H9 (cell line): ENCODE results near the gene RASGRF2. TPM values are rescaled to one million over a fixed set of nuclear protein-coding genes. Genes with fewer than 3 reads are reported as not detected.
A peak's percentile ranks its signal among the peaks of the same experiment; 100 is the strongest.

Experiments used
- DNase-seq: peaks from one replicate; pipeline ENCODE4 v3.0.0-alpha.2; 2017
- H2AFZ ChIP-seq: one replicate; pipeline ENCODE4 v1.6.1; 2013; ENCODE audit warnings: mild to moderate bottlenecking, low read length, control low read depth, moderate library complexity
- H2AK5ac ChIP-seq: 2 replicates; pipeline ENCODE4 v1.6.1; 2013; ENCODE audit warnings: low read length, control low read depth, mixed read lengths; ENCODE audit not compliant: insufficient read length
- H2BK120ac ChIP-seq: one replicate; pipeline ENCODE4 v1.6.1; 2013; ENCODE audit warnings: low read depth, mild to moderate bottlenecking, low read length, control low read depth, inconsistent platforms; ENCODE audit not compliant: poor library complexity, severe bottlenecking
- H2BK12ac ChIP-seq: 2 replicates; pipeline ENCODE4 v1.6.1; 2013; ENCODE audit warnings: low read length, control low read depth, mixed read lengths, low read depth; ENCODE audit not compliant: insufficient read length
- H2BK15ac ChIP-seq: 2 replicates; pipeline ENCODE4 v1.6.1; 2013; ENCODE audit warnings: low read depth, low read length, control low read depth
- H2BK20ac ChIP-seq: one replicate; pipeline ENCODE4 v1.6.1; 2013; ENCODE audit warnings: low read depth, mild to moderate bottlenecking, low read length, control low read depth, inconsistent platforms; ENCODE audit not compliant: poor library complexity, severe bottlenecking
- H2BK5ac ChIP-seq: 2 replicates; pipeline ENCODE4 v1.6.1; 2013; ENCODE audit warnings: low read length, control low read depth, mixed read lengths; ENCODE audit not compliant: insufficient read length
- H3K14ac ChIP-seq: 2 replicates; pipeline ENCODE4 v1.6.1; 2013; ENCODE audit warnings: low read length, control low read depth; ENCODE audit not compliant: insufficient read depth
- H3K18ac ChIP-seq: 2 replicates; pipeline ENCODE4 v1.6.1; 2013; ENCODE audit warnings: low read depth, mild to moderate bottlenecking, mixed read lengths, low read length, control low read depth; ENCODE audit not compliant: insufficient read length
- H3K23ac ChIP-seq: 2 replicates; pipeline ENCODE4 v1.6.1; 2013; ENCODE audit warnings: low read length, control low read depth, mixed read lengths, low read depth; ENCODE audit not compliant: insufficient read length
- H3K23me2 ChIP-seq: 2 replicates; pipeline ENCODE4 v1.6.1; 2013; ENCODE audit warnings: low read depth, mild to moderate bottlenecking, mixed read lengths, low read length, control low read depth; ENCODE audit not compliant: insufficient read length, poor library complexity, severe bottlenecking
- H3K27ac ChIP-seq: 2 replicates; pipeline ENCODE4 v1.5.1; 2013; ENCODE audit warnings: low read length, control low read depth, mixed read lengths, low read depth; ENCODE audit not compliant: insufficient read length
- H3K27me3 ChIP-seq: 2 replicates; pipeline ENCODE4 v1.6.1; 2013; ENCODE audit warnings: low read length, control low read depth, inconsistent platforms; ENCODE audit not compliant: insufficient read depth
- H3K4ac ChIP-seq: 2 replicates; pipeline ENCODE4 v1.6.1; 2013; ENCODE audit warnings: low read depth, mild to moderate bottlenecking, control low read depth, inconsistent platforms, low read length, moderate library complexity
- H3K4me1 ChIP-seq: 2 replicates; pipeline ENCODE4 v1.6.1; 2013; ENCODE audit warnings: low read length, control low read depth, inconsistent platforms; ENCODE audit not compliant: insufficient read depth
- H3K4me2 ChIP-seq: 2 replicates; pipeline ENCODE4 v1.6.1; 2013; ENCODE audit warnings: low read length, control low read depth, mixed read lengths; ENCODE audit not compliant: insufficient read length, insufficient read depth
- H3K56ac ChIP-seq: 2 replicates; pipeline ENCODE4 v1.6.1; 2013; ENCODE audit warnings: low read depth, mild to moderate bottlenecking, mixed read lengths, low read length, control low read depth; ENCODE audit not compliant: insufficient read length
- H3K79me1 ChIP-seq: 2 replicates; pipeline ENCODE4 v1.6.1; 2013; ENCODE audit warnings: low read depth, mild to moderate bottlenecking, moderate library complexity, low read length, control low read depth, inconsistent platforms; ENCODE audit not compliant: insufficient read depth, poor library complexity, severe bottlenecking
- H3K79me2 ChIP-seq: 2 replicates; pipeline ENCODE4 v1.6.1; 2013; ENCODE audit warnings: low read length, control low read depth, inconsistent platforms; ENCODE audit not compliant: insufficient read depth
- H3K9ac ChIP-seq: 2 replicates; pipeline ENCODE4 v1.6.1; 2013; ENCODE audit warnings: low read length, control low read depth, mixed read lengths; ENCODE audit not compliant: insufficient read length; ENCODE audit errors: extremely low read depth
- H3K9me3 ChIP-seq: one replicate; pipeline ENCODE4 v1.6.1; 2013; ENCODE audit warnings: low read depth, low read length, inconsistent platforms; ENCODE audit not compliant: control insufficient read depth
- H3T11ph ChIP-seq: one replicate; pipeline ENCODE4 v1.6.1; 2013; ENCODE audit warnings: mild to moderate bottlenecking, low read length, control low read depth, inconsistent platforms
- H4K20me1 ChIP-seq: one replicate; pipeline ENCODE4 v1.6.1; 2013; ENCODE audit not compliant: control insufficient read depth, insufficient read length, insufficient read depth
- H4K5ac ChIP-seq: 2 replicates; pipeline ENCODE4 v1.6.1; 2013; ENCODE audit warnings: low read depth, mild to moderate bottlenecking, mixed read lengths, low read length, control low read depth; ENCODE audit not compliant: insufficient read length
- H4K8ac ChIP-seq: replicated peaks from 2 replicates; pipeline ENCODE4 v1.6.1; 2013; ENCODE audit warnings: low read length, control low read depth, mixed read lengths, low read depth; ENCODE audit not compliant: insufficient read length
- H4K91ac ChIP-seq: 2 replicates; pipeline ENCODE4 v1.6.1; 2013; ENCODE audit warnings: low read depth, mild to moderate bottlenecking, moderate library complexity, mixed read lengths, low read length, control low read depth; ENCODE audit not compliant: insufficient read length
- H3K27ac Mint-ChIP-seq, 3 experiments: 2 replicates in 2 of 3; 3 replicates in 1 of 3; pipeline ENCODE4 v1.8.0; 2020 to 2021; ENCODE audit warnings: mixed read lengths in 3 of 3, mild to moderate bottlenecking in 1 of 3, moderate library complexity in 1 of 3
- H3K27me3 Mint-ChIP-seq: 2 replicates; pipeline ENCODE4 v1.8.0; 2021; ENCODE audit warnings: low read depth, mild to moderate bottlenecking, moderate library complexity, mixed read lengths
- H3K36me3 Mint-ChIP-seq, 3 experiments: 2 replicates in 2 of 3; 3 replicates in 1 of 3; pipeline ENCODE4 v1.8.0; 2020 to 2021; ENCODE audit warnings: low read depth in 3 of 3, mixed read lengths in 3 of 3; ENCODE audit not compliant: insufficient read depth in 1 of 3
- H3K4me1 Mint-ChIP-seq, 2 experiments: 2 replicates each; pipeline ENCODE4 v1.8.0; 2020; ENCODE audit warnings: mixed read lengths in 2 of 2
- H3K4me3 Mint-ChIP-seq, 2 experiments: 2 replicates in 1 of 2; 3 replicates in 1 of 2; pipeline ENCODE4 v1.8.0; 2020 to 2021; ENCODE audit warnings: mild to moderate bottlenecking in 2 of 2, mixed read lengths in 2 of 2, moderate library complexity in 1 of 2
- H3K9me3 Mint-ChIP-seq, 2 experiments: 2 replicates in 1 of 2; 3 replicates in 1 of 2; pipeline ENCODE4 v1.8.0; 2020; ENCODE audit warnings: mild to moderate bottlenecking in 2 of 2, mixed read lengths in 2 of 2, moderate library complexity in 1 of 2
- CTCF ChIP-seq: fragments of 200-600 bp; sonication (generic); conservative IDR thresholded peaks from 3 replicates; pipeline ENCODE4 v1.8.0; 2021; ENCODE audit warnings: antibody characterized with exemption, mild to moderate bottlenecking
- WGBS: extraction: QIAGEN DNeasy Blood & Tissue Kit; methylation state at CpG from one replicate; pipeline ENCODE4 v1.1.7; 2013; ENCODE audit warnings: missing lambda C conversion rate, low lambda C conversion rate, mixed read lengths; ENCODE audit not compliant: insufficient read length; ENCODE audit errors: extremely low coverage; 5-methylcytosine and 5-hydroxymethylcytosine counted together
- total RNA-seq: library from RNA; stranded (reverse); gene quantifications from 2 replicates; pipeline ENCODE4 v1.2.1, GENCODE V29; 2021

RASGRF2 gene
- total RNA-seq, 1 experiment from 2014 or later = 13.5 TPM

GRCh38 chr5:80998590-80998979, 38.4 kb downstream of the RASGRF2 start:
- H3K23ac ChIP-seq = no peak overlapping the region
- no CpG with 5 or more reads among the region's 5 CpGs for WGBS
- no peak overlapping the region for H3K27ac ChIP-seq

More at GRCh38 chr5:80998590-80998979, 38.4 kb downstream of the RASGRF2 start:
- Histone ChIP-seq H2AK5ac (no peak overlapping the region), H3K27me3 (no peaks in the 10 kb centered on the region), H3K79me1 (no peaks in the 10 kb centered on the region), H2BK20ac (no peak overlapping the region), H3K14ac (peak overlapping the region; percentile 40; the same call in 1 of the 2 replicates), H3K18ac (no peak overlapping the region), H2BK5ac (no peak overlapping the region), H3K4ac (no peak overlapping the region), H4K5ac (no peak overlapping the region), H4K20me1 (no peaks in the 10 kb centered on the region), H4K91ac (no peak overlapping the region), H3K9ac (no peak overlapping the region), H3K79me2 (peaks cover 7% of the 10 kb centered on the region; the same call in 1 of the 2 replicates), H3K4me2 (no peak overlapping the region), H3K9me3 (no peaks in the 10 kb centered on the region), H2BK120ac (no peak overlapping the region), H2AFZ (peak overlapping the region; percentile 48), H2BK15ac (no peak overlapping the region), H3K4me1 (no peaks in the 10 kb centered on the region), H3K23me2 (no peaks in the 10 kb centered on the region), H4K8ac (no peak overlapping the region), H2BK12ac (no peak overlapping the region), H3K56ac (no peak overlapping the region), H3T11ph (no peak overlapping the region)
- H3K27ac Mint-ChIP-seq = peak overlapping the region in 2 of 3 experiments; percentile 6 to 21; a peak in 3 of 7 replicates
- no peak overlapping the region for H3K4me3 Mint-ChIP-seq
- H3K9me3 Mint-ChIP-seq = no peaks in the 10 kb centered on the region
- peaks cover 5 to 12% of the 10 kb centered on the region in 2 experiments for H3K4me1 Mint-ChIP-seq
- H3K36me3 Mint-ChIP-seq = no peaks in the 10 kb centered on the region
- DNase-seq = no peak
- no peak for TF ChIP-seq CTCF
- H3K27me3 Mint-ChIP-seq = no peaks in the 10 kb centered on the region
